OCI-LY7 (cell line): ENCODE results near the gene CPOX. TPM values are rescaled to one million over a fixed set of nuclear protein-coding genes. Genes with fewer than 3 reads are reported as not detected.

Experiments used
- BruUV-seq: library from RNA; stranded (reverse); fragments of 400-500 nt; replicated peaks from 2 replicates; lab custom pipeline; 2021; lab: Mats Ljungman, UMichigan
- CTCF ChIA-PET: fragments of 300-600 bp; sonication (Branson Sonifier 250); formaldehyde crosslinking; loops from one replicate; lab custom pipeline; 2022; ENCODE audit warnings: antibody characterized with exemption; ENCODE audit not compliant: unreplicated experiment; lab: Charles Lee
- POLR2A ChIA-PET: fragments of 300-600 bp; sonication (Branson Sonifier 250); formaldehyde crosslinking; loops from one replicate; lab custom pipeline; 2022; ENCODE audit warnings: antibody characterized with exemption; lab: Charles Lee
- DNase-seq: peaks from one replicate; pipeline ENCODE4 v3.0.0-alpha.2; 2015; ENCODE audit warnings: low spot score
- H2AFZ ChIP-seq: fragments of 200-600 bp; sonication (generic), shearing (Covaris generic); 2 replicates; pipeline ENCODE4 v1.6.1; 2014; ENCODE audit warnings: mild to moderate bottlenecking, antibody characterized with exemption, low read length, moderate library complexity
- H3K27ac ChIP-seq: fragments of 200-600 bp; sonication (generic); 2 replicates; pipeline ENCODE4 v1.5.1; 2014; ENCODE audit warnings: mixed run types, low read depth, mild to moderate bottlenecking, moderate library complexity, low read length, inconsistent platforms; ENCODE audit not compliant: poor library complexity, severe bottlenecking
- H3K36me3 ChIP-seq: fragments of 200-600 bp; sonication (generic); 2 replicates; pipeline ENCODE4 v1.6.1; 2014; ENCODE audit warnings: mild to moderate bottlenecking, antibody characterized with exemption, low read length, moderate library complexity, mixed read lengths; ENCODE audit not compliant: insufficient read depth
- H3K4me1 ChIP-seq: fragments of 200-600 bp; sonication (generic); 2 replicates; pipeline ENCODE4 v1.5.1; 2014; ENCODE audit warnings: mild to moderate bottlenecking, low read length; ENCODE audit not compliant: insufficient read depth, poor library complexity, severe bottlenecking
- H3K4me2 ChIP-seq: fragments of 200-600 bp; sonication (generic); 2 replicates; pipeline ENCODE4 v1.6.1; 2014; ENCODE audit warnings: mild to moderate bottlenecking, low read length
- H3K4me3 ChIP-seq: fragments of 200-600 bp; sonication (generic); 2 replicates; pipeline ENCODE4 v1.5.1; 2014; ENCODE audit warnings: mild to moderate bottlenecking, low read depth, low read length; ENCODE audit not compliant: poor library complexity, severe bottlenecking
- H3K79me2 ChIP-seq: fragments of 200-600 bp; sonication (generic); 2 replicates; pipeline ENCODE4 v1.6.1; 2016; ENCODE audit warnings: low read depth, mild to moderate bottlenecking, low read length, moderate library complexity, mixed read lengths; ENCODE audit not compliant: insufficient read depth
- H3K9me2 ChIP-seq: fragments of 200-600 bp; sonication (generic); 2 replicates; pipeline ENCODE4 v1.6.1; 2016; ENCODE audit warnings: mild to moderate bottlenecking, low read length, mixed read lengths; ENCODE audit not compliant: insufficient read depth
- H3K9me3 ChIP-seq: fragments of 200-600 bp; sonication (generic); 2 replicates; pipeline ENCODE4 v1.6.1; 2014; ENCODE audit warnings: mild to moderate bottlenecking, mixed run types, low read length, mixed read lengths
- H4K20me1 ChIP-seq: fragments of 200-600 bp; sonication (generic); 2 replicates; pipeline ENCODE4 v1.6.1; 2014; ENCODE audit warnings: mild to moderate bottlenecking, antibody characterized with exemption, low read length, moderate library complexity, mixed read lengths; ENCODE audit not compliant: insufficient read depth
- CTCF ChIP-seq: fragments of 200-600 bp; sonication (generic); conservative IDR thresholded peaks from 2 replicates; pipeline ENCODE4 v1.5.1; 2014; ENCODE audit warnings: mild to moderate bottlenecking, antibody characterized with exemption, low read length, moderate library complexity, mixed read lengths
- EZH2phosphoT487 ChIP-seq: fragments of 200-600 bp; sonication (generic); IDR thresholded peaks from 2 replicates; pipeline ENCODE4 v1.6.1; 2018; ENCODE audit warnings: low read depth, borderline replicate concordance, mild to moderate bottlenecking, mixed run types, antibody characterized with exemption, low read length, moderate library complexity, mixed read lengths
- intact Hi-C: fragments of 100-400 bp; cut with micrococcal nuclease; formaldehyde crosslinking; loops from one replicate; pipeline ENCODE4 v1.10.0; 2022; ENCODE audit not compliant: unreplicated experiment
- total RNA-seq, 2 experiments: library from RNA; depleted of rRNA in 1 of 2; stranded (reverse); fragments of >200 nt in 1 of 2; shearing (Covaris generic) in 1 of 2; gene quantifications; 2 replicates each; pipeline ENCODE4 v1.2.3, GENCODE V29; 2014 to 2022

The CPOX gene
- total RNA-seq, 2 experiments from 2014 or later, result 10.1 to 14.7 TPM

- Histone ChIP-seq H3K9me2 (no peaks in the 10 kb centered on the region), H3K4me1 (peaks cover 78% of the 10 kb centered on the region), H3K9me3 (no peaks in the 10 kb centered on the region), H2AFZ (peak overlapping the region; percentile 86), H3K36me3 (no peaks in the 10 kb centered on the region), H4K20me1 (no peaks in the 10 kb centered on the region), H3K4me2 (no peak overlapping the region), H3K79me2 (no peaks in the 10 kb centered on the region), H3K27ac (no peak overlapping the region), H3K4me3 (no peak overlapping the region)
- no peak for TF ChIP-seq CTCF
- no peak for TF ChIP-seq EZH2phosphoT487
- CTCF ChIA-PET, result no interaction called here
- no peak for DNase-seq
- POLR2A ChIA-PET, result interaction anchor here (0.7 to 19.7 kb wide), 12 partner anchors 7 to 35 kb away, joined by 3 to 296 read pairs (median 4); partner anchors contain the start of genes CLDND1 and GPR15
- BruUV-seq, result no TSS peak
- intact Hi-C loops, result no loop called here
Measured at GRCh38 chr3:98558100-98558827, 35.1 kb downstream of the CPOX start.

GRCh38 chr3:98557324-98558010 is 35.9 kb downstream of the CPOX start:
- Histone ChIP-seq H3K4me2 (peak overlapping the region; percentile 59), H3K79me2 (no peaks in the 10 kb centered on the region), H3K27ac (no peak overlapping the region), H3K4me1 (peaks cover 78% of the 10 kb centered on the region), H3K36me3 (no peaks in the 10 kb centered on the region), H4K20me1 (no peaks in the 10 kb centered on the region), H3K9me2 (no peaks in the 10 kb centered on the region), H3K9me3 (no peaks in the 10 kb centered on the region), H3K4me3 (peak overlapping the region; percentile 21), H2AFZ (peak overlapping the region; percentile 86)
- no peak for TF ChIP-seq CTCF
- intact Hi-C loops, result no loop called here
- ChIA-PET POLR2A (interaction anchor here (0.6 to 19.7 kb wide), 12 partner anchors 8 to 50 kb away, joined by 3 to 296 read pairs (median 4); partner anchors contain the start of gene GPR15), CTCF (interaction anchor here (0.6 kb wide), 1 partner anchor 36 kb away, joined by 3 read pairs; no protein-coding TSS in a partner anchor)
- BruUV-seq, result no TSS peak
- no peak for DNase-seq
